GM19023 (cell line): Measurements from ENCODE around the gene TUBA3D.
"Not testable (repeated sequence)": the region's sequence is repeated elsewhere in the genome, so short reads cannot be mapped to it uniquely, and the experiment has no call there.

Source experiments
- ATAC-seq: cut with Tn5 transposase; IDR thresholded peaks from one replicate; pipeline ENCODE4 v1.9.1; 2021; ENCODE audit warnings: mild to moderate bottlenecking, moderate library complexity; ENCODE audit not compliant: unreplicated experiment

The TUBA3D gene

GRCh38 chr2:131483981-131484820 lies 8.3 kb downstream of the TUBA3D start:
- ATAC-seq = not testable (repeated sequence)

GRCh38 chr2:131484906-131485460 lies 9.1 kb downstream of the TUBA3D start:
- ATAC-seq = not testable (repeated sequence)

- not testable (repeated sequence) for ATAC-seq
Observed at GRCh38 chr2:131486201-131486902, 10.4 kb downstream of the TUBA3D start.

DNA sequence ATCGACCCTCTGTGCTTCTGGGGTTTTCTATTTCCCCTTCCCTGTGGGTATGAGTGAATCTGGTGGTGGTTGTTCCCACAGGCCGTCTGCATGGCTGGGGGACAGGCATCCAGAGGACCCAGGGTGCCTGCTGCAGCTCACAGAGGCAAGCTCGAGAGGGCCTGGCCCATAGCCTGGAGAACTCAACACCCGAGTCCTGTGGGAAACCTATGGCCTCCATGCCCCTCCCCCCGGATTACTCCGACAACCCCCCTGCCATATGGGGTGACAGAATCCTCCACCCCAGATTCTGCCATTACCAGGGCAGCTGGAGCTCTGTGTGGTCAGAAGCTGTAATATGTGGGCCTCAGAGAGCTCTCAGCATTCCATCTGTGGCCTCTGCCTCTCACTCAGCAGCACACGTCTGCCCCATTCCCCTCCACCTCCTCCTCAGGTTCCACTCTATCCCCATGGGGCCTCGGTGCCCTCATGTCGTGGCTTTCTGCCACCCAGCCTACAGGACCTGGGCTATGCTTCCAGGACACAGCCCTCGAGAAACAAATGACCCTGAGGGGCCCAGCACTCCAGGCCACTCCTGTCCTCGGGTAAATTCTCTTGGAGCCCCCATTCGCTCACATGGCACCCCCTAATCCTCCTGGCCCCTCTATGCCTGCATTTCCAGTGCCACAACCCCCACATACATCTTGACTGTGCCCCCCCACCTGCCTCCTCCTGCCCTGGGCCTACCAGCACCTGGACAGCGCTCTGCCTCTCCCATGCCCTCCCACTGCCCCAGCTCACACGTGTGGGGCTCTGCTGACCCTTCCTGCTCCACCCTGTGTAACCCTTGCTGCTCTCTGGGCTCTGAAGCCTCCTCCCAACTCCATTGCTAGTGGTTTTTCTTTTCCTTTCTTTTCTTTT lies 12.6 kb downstream of the TUBA3D start:
- ATAC-seq = no peak

- not testable (repeated sequence) for ATAC-seq
Observed at GRCh38 chr2:131490616-131491468, 14.9 kb downstream of the TUBA3D start.

DNA sequence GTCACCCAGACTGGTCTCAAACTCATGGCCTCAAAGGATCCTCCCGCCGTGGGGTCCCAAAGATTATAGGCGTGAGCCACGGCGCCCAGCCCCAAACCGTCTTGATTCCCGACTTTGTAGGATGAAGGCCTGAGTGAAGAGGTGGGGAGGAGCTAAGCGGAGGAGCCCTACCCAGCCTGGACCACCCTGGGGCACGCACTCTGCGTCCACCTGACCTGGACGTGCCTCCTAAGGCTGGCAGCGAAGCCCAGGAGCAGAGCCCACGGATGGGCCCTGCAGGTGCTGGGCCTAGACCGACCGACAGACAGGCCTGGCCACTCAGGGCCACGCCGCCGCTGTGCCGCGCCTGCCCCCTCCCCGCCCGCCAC lies 15.5 kb downstream of the TUBA3D start:
- ATAC-seq = not testable (repeated sequence)

DNA sequence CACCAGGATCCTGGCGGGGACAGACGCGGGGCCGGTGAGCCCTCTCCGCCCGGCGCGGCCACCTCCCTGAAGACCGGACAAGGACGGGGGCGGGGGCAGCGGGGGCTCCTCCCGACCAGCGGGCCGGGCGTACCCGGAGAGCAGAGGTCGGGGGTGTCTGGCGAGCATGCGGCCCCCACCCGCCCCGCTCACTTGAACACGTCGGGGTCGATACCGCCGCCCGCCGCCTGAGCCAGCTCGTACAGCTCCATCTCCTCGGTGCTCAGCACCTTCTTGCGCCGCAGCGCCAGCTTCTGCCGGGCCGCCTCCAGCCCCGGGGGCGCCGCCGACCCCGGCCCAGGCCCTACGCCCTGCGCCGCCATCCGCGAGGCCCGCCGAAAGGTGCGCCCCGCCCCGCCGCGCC lies 16.1 kb downstream of the TUBA3D start, which contains the start of gene MZT2A:
Gene MZT2A (minus strand): TSS at position 383 of the 403 bp plus-strand sequence. CDS start 21 bp downstream, at position 362.
- ATAC-seq = peak; percentile 10

DNA sequence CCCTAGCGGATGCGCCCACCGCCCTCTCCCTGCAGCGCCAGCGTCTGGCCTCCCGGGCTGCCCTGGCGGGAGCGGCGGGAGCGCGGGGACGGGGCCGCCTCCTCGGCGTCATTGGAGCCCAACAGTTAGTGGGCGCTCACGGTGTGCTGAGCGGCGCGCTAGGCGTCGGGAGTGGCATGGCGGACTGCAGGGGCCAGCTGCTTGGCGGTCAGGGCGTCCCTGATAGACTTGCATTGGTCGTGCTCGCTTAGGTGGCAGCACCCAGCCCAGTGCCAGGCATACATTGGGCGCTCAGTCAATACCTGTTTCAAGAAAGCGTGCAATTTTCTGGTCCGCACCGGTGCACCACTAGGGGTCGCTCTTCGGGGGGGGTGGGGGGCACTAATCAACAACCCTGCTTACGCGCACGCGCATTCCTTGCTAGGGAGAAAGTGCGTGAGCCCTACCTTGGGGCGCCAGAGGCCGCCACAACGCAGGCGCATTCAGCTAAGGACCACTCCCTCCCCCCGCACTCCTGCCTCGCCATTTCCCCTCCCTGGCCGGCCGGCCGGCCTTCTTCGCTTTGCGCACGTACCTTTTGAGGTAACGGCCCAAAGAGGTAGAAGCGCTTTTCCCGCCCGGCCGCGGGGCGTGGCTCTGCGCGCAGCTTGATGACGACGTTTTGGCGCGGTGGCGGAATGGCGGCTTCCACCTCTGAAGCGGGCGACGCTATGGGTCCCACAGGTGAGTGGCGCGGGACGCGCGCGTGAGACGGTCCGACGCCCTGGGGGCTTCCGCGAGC lies 16.7 kb downstream of the TUBA3D start:
- peak; percentile 66 for ATAC-seq

DNA sequence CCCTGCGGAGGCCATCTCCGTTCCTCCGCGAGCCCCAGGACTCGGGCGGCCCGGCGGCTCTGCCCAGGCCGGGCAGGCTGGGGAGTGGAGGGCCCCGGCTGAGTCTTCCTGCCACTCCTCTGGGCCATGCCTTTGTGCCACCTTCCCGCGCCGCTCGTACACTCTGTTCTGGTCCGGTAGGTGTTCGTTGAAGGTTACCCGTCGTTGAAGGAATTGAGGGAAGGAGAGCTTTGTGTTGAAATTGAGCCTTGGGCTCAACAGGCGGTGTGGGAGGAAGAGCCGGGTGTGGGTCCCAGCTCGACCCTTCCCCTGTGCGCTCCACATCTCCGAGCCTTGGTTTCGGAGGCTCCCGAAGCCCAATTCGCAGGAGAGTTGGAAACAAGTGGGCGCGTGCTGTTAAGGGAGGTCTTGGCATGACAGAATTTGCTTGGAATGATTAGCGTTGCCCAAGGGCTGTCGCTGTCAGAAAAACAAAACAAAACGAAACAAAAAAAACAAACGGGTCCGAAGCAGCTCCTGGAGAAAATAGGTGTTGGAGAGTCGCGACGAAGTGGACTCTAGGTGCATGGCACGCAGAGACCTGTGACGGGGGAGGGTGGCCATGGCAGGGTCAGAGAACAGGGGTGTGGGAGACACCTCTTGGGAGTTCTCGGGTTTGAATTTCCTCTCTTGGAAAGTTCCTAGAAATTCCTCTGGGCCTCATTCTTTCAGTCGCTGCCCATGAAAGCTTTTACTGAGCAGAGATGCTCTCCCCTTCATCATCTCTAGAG lies 17.5 kb downstream of the TUBA3D start:
- ATAC-seq = peak; percentile 25

- not testable (repeated sequence) for ATAC-seq
Observed at GRCh38 chr2:131495506-131495905, 19.6 kb downstream of the TUBA3D start.

GRCh38 chr2:131498321-131498973 lies 22.5 kb downstream of the TUBA3D start:
- peak; percentile 97 for ATAC-seq

GRCh38 chr2:131503587-131503986 lies 27.7 kb downstream of the TUBA3D start:
- ATAC-seq = not testable (repeated sequence)

DNA sequence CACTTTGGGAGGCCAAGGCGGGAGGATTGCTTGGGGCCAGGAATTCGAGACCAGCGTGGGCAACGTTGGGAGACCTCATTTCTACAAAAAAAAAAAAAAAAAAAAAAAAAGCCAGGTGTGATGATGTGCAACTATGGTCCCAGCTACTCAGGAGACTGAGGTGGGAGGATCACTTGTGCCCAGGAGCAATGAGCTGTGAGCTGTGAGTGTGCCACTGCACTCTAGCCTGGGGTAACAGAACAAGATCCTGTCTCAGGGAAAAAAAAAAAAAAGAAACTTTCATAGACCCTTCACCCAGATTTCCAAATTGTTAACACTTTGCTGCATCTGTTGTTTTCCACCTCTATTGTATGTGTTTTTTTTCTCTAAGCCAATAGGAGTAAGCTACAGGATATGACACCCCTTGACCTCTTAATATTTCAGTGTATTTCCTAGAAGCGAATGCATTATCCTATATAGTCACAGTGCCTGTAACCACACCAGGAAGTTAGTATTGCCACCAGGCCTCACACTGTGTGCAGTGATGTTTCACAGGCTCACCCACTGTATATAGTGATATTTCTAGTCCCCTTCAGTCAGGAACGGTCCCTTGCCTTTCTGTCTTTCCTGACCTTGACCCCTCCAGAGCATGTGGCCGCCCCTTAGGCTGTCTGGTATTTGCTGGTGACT lies 28.3 kb downstream of the TUBA3D start:
- not testable (repeated sequence) for ATAC-seq

- no peak for ATAC-seq
Observed at GRCh38 chr2:131509615-131510014, 33.7 kb downstream of the TUBA3D start.

GRCh38 chr2:131511291-131511968 lies 35.5 kb downstream of the TUBA3D start:
- ATAC-seq = not testable (repeated sequence)
